ENCODE data around the gene ATXN1. TPM values are rescaled to one million over a fixed set of nuclear protein-coding genes. Genes with fewer than 3 reads are reported as not detected.

The ATXN1 gene
- total and polyA plus RNA-seq, 2 of the 8 experiments (the other 6 are each of a cell fraction or from before 2014, with no cell fraction given), result 1.6 to 4.0 TPM

GRCh38 chr6:16527691-16528090, 233.6 kb downstream of the ATXN1 start (continued):
- TF ChIP-seq CHD7 (IDR thresholded peaks at IDR 0.05; ENCODE audit: insufficient replicate concordance, low read length), result no peak
- TF ChIP-seq YY1 (IDR thresholded peaks at IDR 0.05; ENCODE audit: low read depth, low read length), result no peak
- TF ChIP-seq CTBP2 (IDR thresholded peaks at IDR 0.05; ENCODE audit: borderline replicate concordance, insufficient read depth, insufficient read length, low read length), result no peak
- no peak for TF ChIP-seq NRF1 (IDR thresholded peaks at IDR 0.05; ENCODE audit: low read depth, low read length)
- no peak for TF ChIP-seq CBX5 (IDR thresholded peaks at IDR 0.05; ENCODE audit: low read depth, low read length)
- TF ChIP-seq MAX (IDR thresholded peaks at IDR 0.05), result no peak
- TF ChIP-seq USF2 (IDR thresholded peaks at IDR 0.05; ENCODE audit: low read length), result no peak
- TF ChIP-seq HDAC6 (IDR thresholded peaks at IDR 0.05; ENCODE audit: low read depth, low read length), result no peak
- no peak for TF ChIP-seq JUND (IDR thresholded peaks at IDR 0.05; ENCODE audit: low read length)
- TF ChIP-seq SRF (IDR thresholded peaks at IDR 0.05; ENCODE audit: low read depth, low read length), result no peak
- no peak for TF ChIP-seq TEAD4 (IDR thresholded peaks at IDR 0.05; ENCODE audit: low read depth, low read length)
